MM.1S (cell line): ENCODE results near the gene SLC6A7.

Source experiments
- DNase-seq: peaks from one replicate; pipeline ENCODE4 v3.0.0-alpha.2; 2015
- H2AFZ ChIP-seq: fragments of 300-600 bp; sonication (generic); 2 replicates; pipeline ENCODE4 v1.6.0; 2016; ENCODE audit warnings: antibody characterized with exemption, low read length
- H3F3A ChIP-seq: fragments of 300-600 bp; sonication (generic); 2 replicates; pipeline ENCODE4 v1.6.1; 2016; ENCODE audit warnings: mild to moderate bottlenecking, antibody characterized with exemption, low read length, moderate library complexity, mixed read lengths; ENCODE audit not compliant: insufficient read depth
- H3K27ac ChIP-seq: fragments of 300-600 bp; sonication (generic); 2 replicates; pipeline ENCODE4 v1.5.1; 2016; ENCODE audit warnings: mild to moderate bottlenecking, low read length
- H3K27me3 ChIP-seq: fragments of 300-600 bp; sonication (generic); replicated peaks from 2 replicates; pipeline ENCODE4 v1.6.0; 2016; ENCODE audit warnings: low read length; ENCODE audit not compliant: insufficient read depth
- H3K36me3 ChIP-seq: fragments of 300-600 bp; sonication (generic); replicated peaks from 2 replicates; pipeline ENCODE4 v1.6.1; 2016; ENCODE audit warnings: mild to moderate bottlenecking, low read length, mixed read lengths; ENCODE audit not compliant: insufficient read depth
- H3K4me1 ChIP-seq: fragments of 300-600 bp; sonication (generic); 2 replicates; pipeline ENCODE4 v1.6.1; 2016; ENCODE audit warnings: low read length, mixed read lengths
- H3K4me2 ChIP-seq: fragments of 300-600 bp; sonication (generic); 2 replicates; pipeline ENCODE4 v1.6.0; 2016; ENCODE audit warnings: low read depth, low read length
- H3K4me3 ChIP-seq: fragments of 300-600 bp; sonication (generic); 2 replicates; pipeline ENCODE4 v1.5.1; 2016; ENCODE audit warnings: low read length, mixed read lengths
- H3K79me2 ChIP-seq: fragments of 300-600 bp; sonication (generic); 2 replicates; pipeline ENCODE4 v1.6.1; 2016; ENCODE audit warnings: mixed run types, low read length, mixed read lengths
- H3K9ac ChIP-seq: fragments of 300-600 bp; sonication (generic); 2 replicates; pipeline ENCODE4 v1.6.1; 2016; ENCODE audit warnings: low read length, mixed read lengths
- H3K9me2 ChIP-seq: fragments of 300-600 bp; sonication (generic); replicated peaks from 2 replicates; pipeline ENCODE4 v1.6.1; 2016; ENCODE audit warnings: mild to moderate bottlenecking, low read length, mixed read lengths; ENCODE audit not compliant: insufficient read depth
- H3K9me3 ChIP-seq: fragments of 300-600 bp; sonication (generic); replicated peaks from 2 replicates; pipeline ENCODE4 v1.6.1; 2016; ENCODE audit warnings: mild to moderate bottlenecking, low read length, mixed read lengths; ENCODE audit not compliant: insufficient read depth
- H4K20me1 ChIP-seq: fragments of 300-600 bp; sonication (generic); 2 replicates; pipeline ENCODE4 v1.6.1; 2016; ENCODE audit warnings: mild to moderate bottlenecking, low read length, moderate library complexity, mixed read lengths; ENCODE audit not compliant: insufficient read depth
- EZH2 ChIP-seq: fragments of 300-600 bp; sonication (generic); optimal IDR thresholded peaks from 2 replicates; pipeline ENCODE3; 2017; ENCODE audit warnings: low read depth, mild to moderate bottlenecking, antibody characterized with exemption, low read length, mixed read lengths
- EZH2phosphoT487 ChIP-seq: fragments of 300-600 bp; sonication (generic); IDR thresholded peaks from 2 replicates; pipeline ENCODE4 v1.6.1; 2018; ENCODE audit warnings: antibody characterized with exemption, low read length
- TF ChIP-seq, protein P1 (sequence below): fragments of 300-600 bp; sonication (generic); IDR thresholded peaks from 2 replicates; pipeline ENCODE4 v1.5.1; 2016; ENCODE audit warnings: antibody characterized with exemption, low read length, mixed read lengths

SLC6A7 gene

DNA sequence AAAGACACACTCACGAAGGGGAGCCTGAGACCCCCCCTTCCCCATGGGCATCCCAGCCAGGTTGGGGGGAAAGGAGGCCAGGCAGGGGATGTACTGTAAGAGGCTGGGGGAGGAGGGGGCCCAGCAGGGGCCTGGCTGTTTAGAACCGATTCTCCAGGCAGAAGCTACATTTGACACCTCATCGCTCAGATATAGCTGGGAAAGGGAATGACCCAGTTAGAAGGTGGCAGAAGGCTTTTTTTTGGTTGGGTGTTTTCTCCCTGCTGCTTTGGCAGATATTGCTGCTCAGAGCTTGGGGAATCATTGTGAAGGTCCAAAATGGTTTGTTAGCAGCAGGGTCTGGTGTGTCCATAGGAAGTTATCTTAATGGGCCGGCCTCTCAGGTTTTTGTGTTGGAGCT lies 17.3 kb upstream of the SLC6A7 start:
- no peak for DNase-seq
- no peak for TF ChIP-seq EZH2phosphoT487
- TF ChIP-seq, protein P1, sequence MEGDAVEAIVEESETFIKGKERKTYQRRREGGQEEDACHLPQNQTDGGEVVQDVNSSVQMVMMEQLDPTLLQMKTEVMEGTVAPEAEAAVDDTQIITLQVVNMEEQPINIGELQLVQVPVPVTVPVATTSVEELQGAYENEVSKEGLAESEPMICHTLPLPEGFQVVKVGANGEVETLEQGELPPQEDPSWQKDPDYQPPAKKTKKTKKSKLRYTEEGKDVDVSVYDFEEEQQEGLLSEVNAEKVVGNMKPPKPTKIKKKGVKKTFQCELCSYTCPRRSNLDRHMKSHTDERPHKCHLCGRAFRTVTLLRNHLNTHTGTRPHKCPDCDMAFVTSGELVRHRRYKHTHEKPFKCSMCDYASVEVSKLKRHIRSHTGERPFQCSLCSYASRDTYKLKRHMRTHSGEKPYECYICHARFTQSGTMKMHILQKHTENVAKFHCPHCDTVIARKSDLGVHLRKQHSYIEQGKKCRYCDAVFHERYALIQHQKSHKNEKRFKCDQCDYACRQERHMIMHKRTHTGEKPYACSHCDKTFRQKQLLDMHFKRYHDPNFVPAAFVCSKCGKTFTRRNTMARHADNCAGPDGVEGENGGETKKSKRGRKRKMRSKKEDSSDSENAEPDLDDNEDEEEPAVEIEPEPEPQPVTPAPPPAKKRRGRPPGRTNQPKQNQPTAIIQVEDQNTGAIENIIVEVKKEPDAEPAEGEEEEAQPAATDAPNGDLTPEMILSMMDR = no peak
- TF ChIP-seq EZH2 = no peak
- Histone ChIP-seq H3K4me3 (no peak overlapping the region), H3K79me2 (no peaks in the 10 kb centered on the region), H3K36me3 (no peaks in the 10 kb centered on the region), H3K27ac (no peak overlapping the region), H2AFZ (no peak overlapping the region), H3K9me2 (no peaks in the 10 kb centered on the region), H3K9me3 (no peaks in the 10 kb centered on the region), H4K20me1 (no peaks in the 10 kb centered on the region), H3F3A (no peaks in the 10 kb centered on the region), H3K27me3 (peaks cover 22% of the 10 kb centered on the region), H3K9ac (no peak overlapping the region), H3K4me2 (no peak overlapping the region), H3K4me1 (no peaks in the 10 kb centered on the region)

- no peak for TF ChIP-seq EZH2phosphoT487
- TF ChIP-seq, protein P1 = no peak
- no peak for TF ChIP-seq EZH2
- Histone ChIP-seq H3K27ac (no peak overlapping the region), H3K36me3 (no peaks in the 10 kb centered on the region), H3K4me2 (no peak overlapping the region), H3F3A (no peaks in the 10 kb centered on the region), H3K9ac (no peak overlapping the region), H4K20me1 (no peaks in the 10 kb centered on the region), H3K9me2 (no peaks in the 10 kb centered on the region), H3K4me3 (no peak overlapping the region), H3K9me3 (no peaks in the 10 kb centered on the region), H2AFZ (no peak overlapping the region), H3K27me3 (peaks cover 21% of the 10 kb centered on the region), H3K4me1 (no peaks in the 10 kb centered on the region), H3K79me2 (no peaks in the 10 kb centered on the region)
- DNase-seq = no peak
Observed at GRCh38 chr5:150173161-150173560, 16.7 kb upstream of the SLC6A7 start.

GRCh38 chr5:150174285-150174684 lies 15.6 kb upstream of the SLC6A7 start:
- DNase-seq = no peak
- Histone ChIP-seq H3K4me2 (no peak overlapping the region), H3K36me3 (no peaks in the 10 kb centered on the region), H3K79me2 (no peaks in the 10 kb centered on the region), H3K9me2 (no peaks in the 10 kb centered on the region), H3K9me3 (no peaks in the 10 kb centered on the region), H3F3A (no peaks in the 10 kb centered on the region), H3K9ac (no peak overlapping the region), H3K27ac (no peak overlapping the region), H2AFZ (no peak overlapping the region), H3K27me3 (peaks cover 16% of the 10 kb centered on the region), H3K4me3 (no peak overlapping the region), H3K4me1 (no peaks in the 10 kb centered on the region), H4K20me1 (no peaks in the 10 kb centered on the region)
- TF ChIP-seq EZH2phosphoT487 (no peak), EZH2 (no peak)
- TF ChIP-seq, protein P1 = no peak

GRCh38 chr5:150175076-150175475 lies 14.8 kb upstream of the SLC6A7 start:
- Histone ChIP-seq H3K27ac (no peak overlapping the region), H2AFZ (no peak overlapping the region), H3F3A (no peaks in the 10 kb centered on the region), H3K36me3 (no peaks in the 10 kb centered on the region), H3K4me1 (no peaks in the 10 kb centered on the region), H3K79me2 (no peaks in the 10 kb centered on the region), H3K4me3 (no peak overlapping the region), H3K27me3 (peaks cover 9% of the 10 kb centered on the region), H3K9ac (no peak overlapping the region), H3K4me2 (no peak overlapping the region), H3K9me3 (no peaks in the 10 kb centered on the region), H3K9me2 (no peaks in the 10 kb centered on the region), H4K20me1 (no peaks in the 10 kb centered on the region)
- TF ChIP-seq, protein P1 = no peak
- no peak for TF ChIP-seq EZH2
- no peak for TF ChIP-seq EZH2phosphoT487
- no peak for DNase-seq
